HG03139 (cell line): ENCODE measurements around the gene WAPL.
A peak's percentile ranks its signal among the peaks of the same experiment; 100 is the strongest.
"Not testable (repeated sequence)": the region's sequence is repeated elsewhere in the genome, so short reads cannot be mapped to it uniquely, and the experiment has no call there.

Source experiments
- ATAC-seq: cut with Tn5 transposase; IDR thresholded peaks from one replicate; pipeline ENCODE4 v1.9.1; 2021; ENCODE audit not compliant: unreplicated experiment

The WAPL gene

GRCh38 chr10:86391236-86391840 lies 130.3 kb downstream of the WAPL start:
- no peak for ATAC-seq

- ATAC-seq = no peak
Observed at GRCh38 chr10:86390337-86391120, 131.1 kb downstream of the WAPL start.

- ATAC-seq = peak; percentile 66
Observed at GRCh38 chr10:86389441-86390193, 132.0 kb downstream of the WAPL start.

- ATAC-seq = not testable (repeated sequence)
Observed at GRCh38 chr10:86389109-86389440, 132.5 kb downstream of the WAPL start.

- no peak for ATAC-seq
Observed at GRCh38 chr10:86388119-86388704, 133.4 kb downstream of the WAPL start.

- ATAC-seq = no peak
Observed at GRCh38 chr10:86387178-86387794, 134.3 kb downstream of the WAPL start.

GRCh38 chr10:86385806-86386205 lies 135.8 kb downstream of the WAPL start:
- no peak for ATAC-seq
